Activated naive CD4-positive, alpha-beta T cell treated with anti-CD3 and anti-CD28 coated beads, Interleukin-2, amount 50 U/mL, for 72 hours (primary cell): ENCODE results near the gene AZU1. TPM values are rescaled to one million over a fixed set of nuclear protein-coding genes. Genes with fewer than 3 reads are reported as not detected.
"Not testable (repeated sequence)": the region's sequence is repeated elsewhere in the genome, so short reads cannot be mapped to it uniquely, and the experiment has no call there.

Experiments used
- ATAC-seq, 2 donors: fragments of 150-1000 bp; cut with Tn5 transposase; 2 replicates each; pipeline ENCODE4 v1.10.0; 2021; ENCODE audit warnings: mild to moderate bottlenecking in 2 of 2, moderate library complexity in 2 of 2
- DNase-seq, 2 donors: peaks; one replicate each; pipeline ENCODE4 v3.0.0; 2021 to 2022; ENCODE audit warnings: low spot score in 2 of 2
- H3K27ac Mint-ChIP-seq, 2 donors: one replicate each; pipeline ENCODE4 v1.8.0; 2022; ENCODE audit warnings: mild to moderate bottlenecking in 2 of 2, mixed read lengths in 2 of 2
- H3K36me3 Mint-ChIP-seq, 2 donors: one replicate each; pipeline ENCODE4 v1.8.0; 2022; ENCODE audit warnings: mixed read lengths in 2 of 2
- H3K9me3 Mint-ChIP-seq, 2 donors: one replicate each; pipeline ENCODE4 v1.8.0; 2022; ENCODE audit warnings: mixed read lengths in 2 of 2
- total RNA-seq, 2 donors: library from RNA; stranded (reverse); gene quantifications; one replicate each; pipeline ENCODE4 v1.2.3, GENCODE V29; 2022

The AZU1 gene
- total RNA-seq, 2 donors from 2014 or later, result not detected

DNA sequence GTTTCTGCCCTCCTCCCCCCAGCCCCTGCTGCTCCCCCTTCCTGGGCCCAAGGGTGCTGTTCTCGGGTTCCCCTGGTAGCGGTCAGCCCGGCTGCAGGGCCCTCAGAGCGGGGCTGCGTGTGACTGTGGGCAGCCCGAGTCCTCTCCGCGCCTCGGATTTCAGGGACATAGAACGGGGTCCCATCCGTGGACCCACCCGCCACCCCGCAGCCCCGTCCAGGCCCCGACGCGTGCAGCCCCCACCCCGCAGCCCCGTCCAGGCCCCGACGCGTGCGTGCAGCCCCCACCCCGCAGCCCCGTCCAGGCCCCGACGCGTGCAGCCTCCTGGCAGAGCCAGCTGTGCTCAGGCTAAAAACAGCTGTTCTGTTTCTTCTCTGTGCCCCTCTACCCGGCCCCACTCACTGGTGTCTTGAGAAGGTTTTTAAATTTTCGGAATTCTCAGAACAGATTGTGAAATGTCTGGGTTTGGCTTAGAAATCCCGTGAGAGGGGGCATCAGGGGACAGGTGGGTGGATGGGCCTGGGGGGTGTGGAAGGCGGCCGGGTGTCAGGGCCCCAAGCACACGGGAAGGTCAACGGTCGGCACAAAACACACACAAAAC lies 7.7 kb downstream of the AZU1 start:
- ATAC-seq (no peak), DNase-seq (no peak)
- no peaks in the 10 kb centered on the region for H3K9me3 Mint-ChIP-seq
- H3K36me3 Mint-ChIP-seq, result no peaks in the 10 kb centered on the region
- H3K27ac Mint-ChIP-seq, result no peak overlapping the region

DNA sequence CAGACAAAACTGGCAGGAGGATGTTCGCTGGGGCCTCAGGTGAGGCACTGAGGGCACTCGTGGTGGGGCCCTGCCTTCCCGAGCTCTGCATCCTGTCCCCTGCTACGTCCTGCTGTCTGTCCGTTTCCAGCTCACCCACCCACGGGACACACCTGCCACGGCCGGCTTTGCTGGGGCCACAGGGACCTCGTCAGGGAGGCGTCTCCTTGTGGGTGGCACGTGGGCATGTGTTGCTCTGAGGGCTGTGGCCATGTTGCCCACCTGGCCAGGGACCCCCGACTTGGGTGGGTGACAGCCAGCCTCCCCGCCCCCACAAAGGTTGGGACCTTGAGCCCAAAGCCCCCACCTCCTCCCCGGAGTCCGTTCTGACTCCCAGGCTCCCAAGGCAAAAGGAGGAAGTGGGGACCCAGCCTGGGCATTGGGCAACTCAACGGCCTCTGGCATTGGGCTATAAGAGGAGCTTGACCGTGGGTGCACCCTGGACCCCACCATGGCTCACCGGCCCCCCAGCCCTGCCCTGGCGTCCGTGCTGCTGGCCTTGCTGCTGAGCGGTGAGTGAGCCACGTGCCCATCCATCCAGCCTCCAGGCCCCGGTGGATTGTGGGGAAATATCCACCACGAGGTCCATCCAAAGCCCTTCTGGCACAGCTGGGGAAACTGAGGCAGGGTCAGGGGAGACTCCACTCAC lies 13.0 kb downstream of the AZU1 start, which contains the start of gene PRTN3:
PRTN3 (plus strand) TSS at position 481 of the 688 bp plus-strand sequence; CDS start at position 491, 10 bp downstream.
- ATAC-seq, result no peak
- H3K27ac Mint-ChIP-seq, result no peak within 1 kb of the TSS
- H3K36me3 Mint-ChIP-seq, result no peaks in the 10 kb centered on the region
- no peak for DNase-seq
- H3K9me3 Mint-ChIP-seq, result no peaks in the 10 kb centered on the region

DNA sequence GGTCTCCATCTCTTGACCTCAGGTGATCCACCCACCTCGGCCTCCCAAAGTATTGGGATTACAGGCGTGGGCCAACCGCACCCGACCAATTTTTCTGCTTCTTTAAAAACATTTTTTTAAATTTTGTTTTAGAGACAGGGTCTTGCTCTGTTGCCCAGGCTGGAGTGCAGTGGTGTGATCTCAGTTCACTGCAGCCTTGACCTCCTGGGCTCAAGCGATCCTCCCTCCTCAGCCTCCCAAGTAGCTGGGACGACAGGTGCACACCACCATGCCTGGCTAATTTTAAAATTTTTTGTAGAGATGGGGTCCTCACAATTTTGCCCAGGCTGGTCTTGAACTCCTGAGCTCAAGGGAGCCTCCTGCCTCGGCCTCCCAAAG lies 15.2 kb downstream of the AZU1 start:
- ATAC-seq, H3K9me3 Mint-ChIP-seq, H3K27ac Mint-ChIP-seq: not testable (repeated sequence)

DNA sequence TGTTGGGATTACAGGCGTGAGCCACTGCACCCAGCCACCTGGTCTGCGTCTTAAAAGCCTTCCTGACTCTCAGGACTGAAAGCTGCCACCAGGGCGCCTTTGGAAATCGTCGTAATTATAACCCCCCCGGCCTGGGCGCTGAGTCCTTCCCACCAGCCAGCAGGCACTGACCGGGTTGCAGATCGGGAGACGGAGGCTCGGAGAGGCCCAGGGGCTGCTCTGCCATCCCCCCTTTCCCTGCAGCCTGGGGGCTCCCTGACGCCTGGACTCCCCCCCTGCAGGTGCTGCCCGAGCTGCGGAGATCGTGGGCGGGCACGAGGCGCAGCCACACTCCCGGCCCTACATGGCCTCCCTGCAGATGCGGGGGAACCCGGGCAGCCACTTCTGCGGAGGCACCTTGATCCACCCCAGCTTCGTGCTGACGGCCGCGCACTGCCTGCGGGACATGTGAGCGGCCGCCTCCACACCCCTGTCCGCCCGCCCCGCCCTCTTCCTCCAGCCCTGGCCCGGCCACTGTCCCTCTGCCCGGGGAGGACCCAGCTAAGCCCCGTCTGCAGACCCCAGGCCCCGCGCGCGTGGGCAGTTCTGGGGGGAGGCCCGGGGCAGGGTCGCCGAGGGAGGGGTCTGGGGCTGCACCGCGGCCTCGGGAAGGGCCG lies 15.7 kb downstream of the AZU1 start:
- H3K36me3 Mint-ChIP-seq, result no peaks in the 10 kb centered on the region
- ATAC-seq, result no peak
- H3K9me3 Mint-ChIP-seq, result no peaks in the 10 kb centered on the region

More for the DNA sequence above, 15.2 kb downstream of the AZU1 start:
- not testable (repeated sequence) for DNase-seq, H3K36me3 Mint-ChIP-seq

DNA sequence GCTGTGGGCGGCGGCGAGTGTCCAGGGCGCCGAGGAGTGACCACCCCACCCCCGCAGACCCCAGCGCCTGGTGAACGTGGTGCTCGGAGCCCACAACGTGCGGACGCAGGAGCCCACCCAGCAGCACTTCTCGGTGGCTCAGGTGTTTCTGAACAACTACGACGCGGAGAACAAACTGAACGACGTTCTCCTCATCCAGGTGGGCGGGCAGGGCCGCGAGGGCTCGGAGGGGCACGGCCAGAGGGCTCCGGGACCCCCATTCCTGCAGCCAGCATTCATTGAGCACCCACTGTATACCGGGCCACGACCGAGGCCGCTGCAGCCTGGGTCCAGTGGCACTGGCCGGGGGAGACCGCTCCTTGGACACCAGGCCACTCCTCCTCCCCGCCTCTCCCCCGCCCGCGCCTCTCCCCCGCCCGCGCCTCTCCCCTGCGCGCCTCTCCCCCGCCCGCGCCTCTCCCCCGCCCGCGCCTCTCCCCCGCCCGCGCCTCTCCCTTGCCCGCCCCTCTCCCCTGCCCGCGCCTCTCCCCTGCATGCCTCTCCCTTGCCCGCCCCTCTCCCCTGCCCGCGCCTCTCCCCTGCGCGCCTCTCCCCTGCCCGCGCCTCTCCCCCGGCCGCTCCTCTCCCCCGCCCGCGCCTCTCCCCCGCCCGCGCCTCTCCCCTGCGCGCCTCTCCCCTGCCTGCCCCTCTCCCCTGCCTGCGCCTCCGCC lies 16.4 kb downstream of the AZU1 start:
- no peak overlapping the region for H3K27ac Mint-ChIP-seq
- H3K9me3 Mint-ChIP-seq, result no peaks in the 10 kb centered on the region
- ATAC-seq, result no peak
- H3K36me3 Mint-ChIP-seq, result no peaks in the 10 kb centered on the region
- DNase-seq, result no peak

More for the DNA sequence above, 15.7 kb downstream of the AZU1 start:
- H3K27ac Mint-ChIP-seq, result no peak overlapping the region
- no peak for DNase-seq

DNA sequence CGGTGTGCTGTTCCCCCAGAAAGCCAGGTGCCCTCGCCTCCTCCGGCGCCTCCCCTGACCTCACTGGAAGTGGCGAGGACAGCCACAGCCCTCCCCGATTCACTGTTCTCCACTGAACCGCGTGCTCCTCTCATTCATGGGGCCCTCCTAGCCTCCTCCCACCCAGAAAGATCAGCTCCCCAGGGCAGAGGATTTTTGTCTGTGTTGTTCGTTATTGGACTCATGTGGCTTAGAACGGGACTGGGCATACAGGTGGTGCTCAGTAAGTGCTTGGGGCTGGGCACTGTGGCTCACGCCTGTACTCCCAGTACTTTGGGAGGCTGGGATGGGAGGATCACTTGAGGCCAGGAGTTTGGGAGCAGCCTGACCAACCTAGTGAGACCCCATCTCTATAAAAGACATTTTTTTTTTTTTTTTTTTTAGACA lies 16.9 kb downstream of the AZU1 start:
- Mint-ChIP-seq H3K9me3 (no peaks in the 10 kb centered on the region), H3K27ac (no peak overlapping the region), H3K36me3 (no peaks in the 10 kb centered on the region)
- DNase-seq, result no peak
- no peak for ATAC-seq

DNA sequence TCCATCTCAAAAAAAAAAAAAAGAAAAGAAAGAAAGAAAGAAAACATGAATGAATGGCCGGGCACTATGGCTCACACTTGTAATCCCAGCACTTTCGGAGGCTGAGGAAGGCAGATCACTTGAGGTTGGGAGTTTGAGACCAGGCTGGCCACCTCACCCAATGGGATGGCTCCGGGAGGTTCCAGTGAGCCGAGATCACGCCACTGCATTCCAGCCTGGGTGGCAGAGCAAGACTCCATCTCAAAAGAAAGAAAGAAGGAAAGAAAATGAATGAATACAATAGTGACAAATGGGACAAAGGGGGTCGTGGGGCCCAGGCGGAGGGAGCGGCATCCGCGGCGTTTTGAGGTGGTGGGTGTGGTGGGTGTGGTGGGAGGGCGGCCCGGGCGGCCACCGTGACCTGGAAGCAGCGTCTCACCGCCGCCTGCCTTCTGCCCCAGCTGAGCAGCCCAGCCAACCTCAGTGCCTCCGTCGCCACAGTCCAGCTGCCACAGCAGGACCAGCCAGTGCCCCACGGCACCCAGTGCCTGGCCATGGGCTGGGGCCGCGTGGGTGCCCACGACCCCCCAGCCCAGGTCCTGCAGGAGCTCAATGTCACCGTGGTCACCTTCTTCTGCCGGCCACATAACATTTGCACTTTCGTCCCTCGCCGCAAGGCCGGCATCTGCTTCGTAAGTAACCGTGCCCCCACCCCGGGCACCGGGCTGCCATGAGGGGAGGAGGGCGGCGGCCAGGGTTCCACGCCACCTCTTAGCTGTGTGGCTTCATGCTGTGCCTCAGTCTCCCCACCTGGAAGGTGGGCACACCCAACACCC lies 18.3 kb downstream of the AZU1 start:
- Mint-ChIP-seq H3K9me3 (no peaks in the 10 kb centered on the region), H3K27ac (no peak overlapping the region)

DNA sequence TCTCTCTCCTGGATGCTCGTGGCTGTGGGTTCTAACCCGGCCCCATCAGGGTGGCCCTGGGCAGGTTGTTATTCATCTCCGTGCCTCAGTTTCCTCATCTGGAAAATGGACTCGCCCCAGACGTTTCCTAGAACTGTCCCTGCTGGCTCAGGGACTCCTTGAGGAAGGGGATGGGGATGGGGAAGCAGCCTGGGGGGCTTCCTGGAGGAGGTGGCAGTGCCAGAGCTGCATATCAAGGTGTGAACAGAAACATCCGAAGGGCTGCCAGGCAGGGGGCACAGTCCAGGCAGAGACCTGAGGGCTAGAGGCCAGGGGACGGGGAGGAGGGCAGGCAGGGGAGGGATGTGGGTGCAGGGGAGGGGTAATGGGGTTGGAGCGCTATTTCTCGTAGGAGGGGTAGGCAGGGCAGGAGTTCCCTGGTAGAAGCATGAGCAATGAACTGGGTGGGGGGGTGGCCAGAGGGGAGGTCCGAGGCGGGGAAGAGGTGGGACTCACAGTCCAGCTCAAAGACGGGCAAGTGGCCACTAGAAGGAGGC lies 20.8 kb downstream of the AZU1 start:
- Mint-ChIP-seq H3K36me3 (no peaks in the 10 kb centered on the region), H3K27ac (no peak overlapping the region), H3K9me3 (no peaks in the 10 kb centered on the region)
- no peak for DNase-seq
- no peak for ATAC-seq

More for the DNA sequence above, 18.3 kb downstream of the AZU1 start:
- DNase-seq (no peak), ATAC-seq (no peak)
- H3K36me3 Mint-ChIP-seq, result no peaks in the 10 kb centered on the region

DNA sequence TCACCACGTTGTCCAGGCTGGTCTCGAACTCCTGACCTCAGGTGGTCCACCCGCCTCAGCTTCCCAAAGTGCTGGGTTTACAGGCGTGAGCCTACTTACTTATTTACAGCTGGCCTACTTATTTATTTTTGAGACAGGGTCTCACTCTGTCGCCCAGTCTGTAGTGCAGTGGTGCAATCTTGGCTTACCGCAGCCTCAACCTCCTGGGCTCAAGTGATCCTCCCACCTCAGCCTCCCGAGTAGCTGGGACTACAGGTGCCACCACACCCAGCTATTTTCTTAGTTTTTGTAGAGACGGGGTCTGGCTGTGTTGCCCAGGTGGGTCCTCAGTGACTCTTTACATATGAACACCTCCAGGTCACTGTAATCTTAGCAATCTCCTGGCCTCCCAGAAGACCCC lies 21.6 kb downstream of the AZU1 start:
- H3K36me3 Mint-ChIP-seq, H3K27ac Mint-ChIP-seq, H3K9me3 Mint-ChIP-seq, ATAC-seq, DNase-seq: not testable (repeated sequence)

DNA sequence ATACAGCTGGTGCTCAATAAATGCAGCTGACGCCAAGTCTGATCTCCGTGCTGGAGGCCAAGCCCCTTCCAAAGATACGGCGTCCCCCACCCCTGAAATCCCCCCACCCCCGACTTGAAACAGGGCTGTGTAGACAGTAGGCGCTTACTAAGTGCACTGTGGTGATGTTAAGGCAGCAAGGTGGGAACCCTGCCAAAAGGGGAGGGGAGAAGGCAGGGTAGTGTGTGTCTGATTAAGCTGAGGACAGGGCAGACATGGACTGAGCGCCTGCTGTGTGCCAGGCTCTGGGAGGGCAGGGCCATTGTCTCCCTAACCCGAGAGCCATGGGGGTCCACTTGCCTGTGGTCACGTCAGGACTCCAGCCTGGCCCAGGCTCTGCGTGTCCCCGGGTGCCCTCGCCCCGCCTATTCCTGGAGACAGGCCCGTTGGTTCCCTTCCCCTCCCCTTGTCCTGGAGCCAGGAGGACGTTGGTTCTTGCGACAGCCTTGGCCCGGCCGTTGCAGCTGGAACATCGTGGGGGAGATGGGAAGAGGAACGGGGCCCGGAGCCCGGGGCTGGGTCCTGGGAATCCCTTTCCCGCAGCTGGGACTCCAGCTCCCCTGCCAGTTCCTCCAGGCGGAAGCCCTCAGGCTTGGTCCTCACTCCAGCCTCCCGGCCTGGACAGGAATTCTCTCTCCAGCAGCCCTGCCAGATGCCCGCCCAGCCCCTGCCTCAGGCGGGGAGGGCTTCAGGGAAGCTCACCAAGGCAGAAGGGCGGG lies 22.8 kb downstream of the AZU1 start:
- no peak for DNase-seq
- ATAC-seq, result no peak

DNA sequence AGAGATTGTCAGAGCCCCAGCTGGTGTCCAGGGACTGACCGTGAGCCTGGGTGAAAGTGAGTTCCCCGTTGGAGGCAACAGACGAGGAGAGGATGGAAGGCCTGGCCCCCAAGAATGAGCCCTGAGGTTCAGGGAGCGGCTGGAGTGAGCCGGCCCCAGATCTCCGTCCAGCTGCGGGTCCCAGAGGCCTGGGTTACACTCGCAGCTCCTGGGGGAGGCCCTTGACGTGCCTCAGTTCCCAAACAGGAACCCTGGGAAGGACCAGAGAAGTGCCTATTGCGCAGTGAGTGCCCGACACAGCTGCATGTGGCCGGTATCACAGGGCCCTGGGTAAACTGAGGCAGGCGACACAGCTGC lies 23.3 kb downstream of the AZU1 start:
- ATAC-seq, result no peak
- no peaks in the 10 kb centered on the region for H3K9me3 Mint-ChIP-seq

More for the DNA sequence above, 22.8 kb downstream of the AZU1 start:
- Mint-ChIP-seq H3K9me3 (no peaks in the 10 kb centered on the region), H3K27ac (no peak overlapping the region), H3K36me3 (no peaks in the 10 kb centered on the region)

DNA sequence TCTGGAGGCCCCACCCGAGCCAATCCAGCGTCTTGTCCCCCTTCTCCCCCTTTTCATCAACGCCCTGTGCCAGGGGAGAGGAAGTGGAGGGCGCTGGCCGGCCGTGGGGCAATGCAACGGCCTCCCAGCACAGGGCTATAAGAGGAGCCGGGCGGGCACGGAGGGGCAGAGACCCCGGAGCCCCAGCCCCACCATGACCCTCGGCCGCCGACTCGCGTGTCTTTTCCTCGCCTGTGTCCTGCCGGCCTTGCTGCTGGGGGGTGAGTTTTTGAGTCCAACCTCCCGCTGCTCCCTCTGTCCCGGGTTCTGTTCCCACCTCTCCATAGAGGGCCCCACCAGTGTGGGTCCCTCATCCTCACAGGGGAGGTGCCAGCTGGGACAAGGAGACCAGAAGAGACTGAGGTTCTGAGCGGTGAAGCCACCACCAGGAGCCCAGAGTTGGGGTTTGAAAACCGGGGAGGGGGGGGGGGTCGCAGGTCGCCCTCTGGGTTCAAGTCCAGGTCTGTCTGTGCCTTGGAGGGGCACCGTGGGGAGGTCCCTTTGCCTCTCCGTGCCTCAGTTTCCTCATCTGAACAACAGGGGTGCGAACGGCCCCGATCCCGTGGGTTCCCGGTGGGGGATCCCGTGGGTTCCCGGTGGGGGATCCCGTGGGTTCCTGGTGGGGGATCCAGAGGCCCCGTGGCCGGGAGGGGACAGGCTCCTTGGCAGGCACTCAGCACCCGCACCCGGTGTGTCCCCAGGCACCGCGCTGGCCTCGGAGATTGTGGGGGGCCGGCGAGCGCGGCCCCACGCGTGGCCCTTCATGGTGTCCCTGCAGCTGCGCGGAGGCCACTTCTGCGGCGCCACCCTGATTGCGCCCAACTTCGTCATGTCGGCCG lies 24.7 kb downstream of the AZU1 start, which contains the start of gene ELANE:
ELANE (plus strand) TSS at position 168 of the 878 bp plus-strand sequence; CDS start at position 194, 26 bp downstream.
- no peaks in the 10 kb centered on the region for H3K36me3 Mint-ChIP-seq
- H3K9me3 Mint-ChIP-seq, result no peaks in the 10 kb centered on the region
- no peak for ATAC-seq
- no peak for DNase-seq
- H3K27ac Mint-ChIP-seq, result no peak within 1 kb of the TSS

More for the DNA sequence above, 23.3 kb downstream of the AZU1 start:
- no peak for DNase-seq
- no peaks in the 10 kb centered on the region for H3K36me3 Mint-ChIP-seq
- H3K27ac Mint-ChIP-seq, result no peak overlapping the region

DNA sequence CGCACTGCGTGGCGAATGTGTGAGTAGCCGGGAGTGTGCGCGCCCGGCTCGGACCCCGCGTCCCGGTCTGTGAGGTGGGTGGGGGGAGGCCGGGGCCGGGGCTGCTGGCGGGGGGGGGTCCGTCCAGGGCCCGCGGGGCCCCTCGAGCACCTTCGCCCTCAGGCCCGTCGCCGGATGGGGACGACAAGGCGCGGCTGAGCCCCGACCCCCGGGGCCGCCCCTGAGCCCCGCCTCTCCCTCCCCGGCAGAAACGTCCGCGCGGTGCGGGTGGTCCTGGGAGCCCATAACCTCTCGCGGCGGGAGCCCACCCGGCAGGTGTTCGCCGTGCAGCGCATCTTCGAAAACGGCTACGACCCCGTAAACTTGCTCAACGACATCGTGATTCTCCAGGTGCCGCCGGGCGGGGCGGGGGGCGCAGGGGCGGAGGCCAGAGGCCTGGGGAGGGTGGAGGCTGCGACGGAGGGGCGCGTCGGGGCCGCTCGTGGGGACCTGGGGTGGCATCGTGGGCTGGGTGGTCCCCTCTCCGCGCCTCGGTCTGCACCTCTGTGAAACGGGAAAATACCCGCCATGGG lies 25.5 kb downstream of the AZU1 start:
- H3K36me3 Mint-ChIP-seq, result no peaks in the 10 kb centered on the region
- DNase-seq (no peak), ATAC-seq (no peak)
- no peak overlapping the region for H3K27ac Mint-ChIP-seq
- H3K9me3 Mint-ChIP-seq, result no peaks in the 10 kb centered on the region

DNA sequence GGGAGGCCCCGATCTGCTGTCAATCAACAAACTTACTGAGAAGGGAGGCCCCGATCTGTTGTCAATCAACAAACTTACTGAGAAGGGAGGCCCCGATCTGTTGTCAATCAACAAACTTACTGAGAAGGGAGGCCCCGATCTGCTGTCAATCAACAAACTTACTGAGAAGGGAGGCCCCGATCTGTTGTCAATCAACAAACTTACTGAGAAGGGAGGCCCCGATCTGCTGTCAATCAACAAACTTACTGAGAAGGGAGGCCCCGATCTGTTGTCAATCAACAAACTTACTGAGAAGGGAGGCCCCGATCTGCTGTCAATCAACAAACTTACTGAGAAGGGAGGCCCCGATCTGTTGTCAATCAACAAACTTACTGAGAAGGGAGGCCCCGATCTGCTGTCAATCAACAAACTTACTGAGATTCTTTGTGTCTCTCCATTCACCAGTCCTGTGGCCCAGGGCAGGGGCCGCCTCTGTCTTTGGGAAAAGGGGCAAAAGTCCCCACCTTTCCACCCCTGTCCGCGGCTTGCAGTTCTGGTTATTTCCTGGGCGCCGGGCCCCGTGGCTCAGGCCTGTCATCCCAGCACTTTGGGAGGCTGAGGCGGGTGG lies 26.1 kb downstream of the AZU1 start:
- not testable (repeated sequence) for H3K9me3 Mint-ChIP-seq, DNase-seq, H3K36me3 Mint-ChIP-seq, H3K27ac Mint-ChIP-seq, ATAC-seq
